K562 (cell line): Measurements from ENCODE around the gene FXYD4. TPM values are rescaled to one million over a fixed set of nuclear protein-coding genes. Genes with fewer than 3 reads are reported as not detected.

Experiments used
- ARID1B ChIP-seq: fragments of 450-650 bp; IDR thresholded peaks from 2 replicates; pipeline ENCODE4 v1.6.1; 2016; ENCODE audit warnings: antibody characterized with exemption, mild to moderate bottlenecking, inconsistent platforms
- ATF7 ChIP-seq: fragments of 450-650 bp; IDR thresholded peaks from 2 replicates; pipeline ENCODE4 v1.7.1; 2014; ENCODE audit warnings: mild to moderate bottlenecking, moderate library complexity
- CC2D1A ChIP-seq: fragments of 450-650 bp; IDR thresholded peaks from 2 replicates; pipeline ENCODE4 v1.6.1; 2017; ENCODE audit warnings: mild to moderate bottlenecking
- CREB3 ChIP-seq: fragments of 450-650 bp; conservative IDR thresholded peaks from 2 replicates; pipeline ENCODE4 v1.6.1; 2016; ENCODE audit warnings: missing genetic modification characterization, low read depth, mild to moderate bottlenecking, missing compliant biosample characterization, moderate library complexity
- ELF2 ChIP-seq: fragments of 250-450 bp; sonication (Bioruptor Pico); IDR thresholded peaks from 2 replicates; pipeline ENCODE4 v1.5.0; 2021; ENCODE audit warnings: mild to moderate bottlenecking
- EP400 ChIP-seq: fragments of 450-650 bp; IDR thresholded peaks from 2 replicates; pipeline ENCODE4 v1.6.1; 2017; ENCODE audit warnings: antibody characterized with exemption, mild to moderate bottlenecking, moderate library complexity
- ERF ChIP-seq: fragments of 450-650 bp; formaldehyde crosslinking; IDR thresholded peaks from 2 replicates; pipeline ENCODE4 v1.4.0; 2020; ENCODE audit warnings: mild to moderate bottlenecking, mixed read lengths
- ESRRA ChIP-seq: fragments of 450-650 bp; IDR thresholded peaks from 2 replicates; pipeline ENCODE4 v1.6.1; 2014; ENCODE audit warnings: low read depth, mild to moderate bottlenecking, moderate library complexity, borderline replicate concordance
- FOXJ2 ChIP-seq: fragments of 200-800 bp; sonication (Bioruptor generic); IDR thresholded peaks from 2 replicates; pipeline ENCODE4 v1.6.1; 2016; ENCODE audit warnings: missing genetic modification characterization, missing compliant biosample characterization
- FOXJ3 ChIP-seq: sonication (generic); formaldehyde crosslinking; IDR thresholded peaks from 2 replicates; pipeline ENCODE4 v1.4.0; 2020; ENCODE audit warnings: mild to moderate bottlenecking, missing genetic modification reagents
- KDM5B ChIP-seq: fragments of 200-600 bp; sonication (generic); IDR thresholded peaks from 2 replicates; pipeline ENCODE4 v1.6.1; 2012; ENCODE audit warnings: low read depth, mild to moderate bottlenecking, moderate library complexity, low read length, control low read depth, inconsistent platforms; ENCODE audit not compliant: insufficient replicate concordance
- KLF1 ChIP-seq: fragments of 450-650 bp; IDR thresholded peaks from 2 replicates; pipeline ENCODE4 v1.6.1; 2016; ENCODE audit warnings: missing genetic modification characterization, missing compliant biosample characterization
- LEF1 ChIP-seq: fragments of 450-650 bp; IDR thresholded peaks from 2 replicates; pipeline ENCODE4 v1.6.1; 2016; ENCODE audit warnings: mild to moderate bottlenecking
- MBD2 ChIP-seq: sonication (generic); IDR thresholded peaks from 2 replicates; pipeline ENCODE4 v1.6.1; 2016; ENCODE audit warnings: low read depth, borderline replicate concordance
- MEF2A ChIP-seq: IDR thresholded peaks from 2 replicates; pipeline ENCODE4 v1.6.1; 2011; ENCODE audit warnings: low read depth, mild to moderate bottlenecking, low read length, moderate library complexity; ENCODE audit not compliant: control insufficient read depth
- MXI1 ChIP-seq: IDR thresholded peaks from 2 replicates; pipeline ENCODE4 v1.6.1; 2011; ENCODE audit warnings: low read depth, mild to moderate bottlenecking, improper control_type of control experiment, low read length
- MYC ChIP-seq, 2 experiments: fragments of 250-450 bp in 1 of 2; sonication (Bioruptor Pico) in 1 of 2; IDR thresholded peaks; 2 replicates each; pipeline versions ENCODE4 v1.5.1 to v1.6.1; 2012 to 2021; ENCODE audit warnings: low read depth in 2 of 2, borderline replicate concordance in 1 of 2, improper control_type of control experiment in 1 of 2, low read length in 1 of 2, mild to moderate bottlenecking in 1 of 2, moderate library complexity in 1 of 2
- NCOA2 ChIP-seq, 2 experiments: fragments of 450-650 bp; IDR thresholded peaks; 2 replicates each; pipeline ENCODE4 v1.6.1; 2018; ENCODE audit warnings: mild to moderate bottlenecking in 2 of 2, moderate library complexity in 1 of 2; ENCODE audit not compliant: partially characterized antibody in 2 of 2
- PHTF2 ChIP-seq: fragments of 250-450 bp; sonication (Bioruptor Pico); IDR thresholded peaks from 2 replicates; pipeline ENCODE4 v1.5.0; 2021; ENCODE audit warnings: mild to moderate bottlenecking
- PRMT5 ChIP-seq: sonication (generic); formaldehyde crosslinking; IDR thresholded peaks from 2 replicates; pipeline ENCODE4 v1.5.0; 2020; ENCODE audit warnings: missing genetic modification reagents
- SMARCE1 ChIP-seq: fragments of 450-650 bp; IDR thresholded peaks from 2 replicates; pipeline ENCODE4 v1.7.1; 2016; ENCODE audit warnings: mild to moderate bottlenecking
- SPI1 ChIP-seq: IDR thresholded peaks from 2 replicates; pipeline ENCODE4 v1.6.1; 2011; ENCODE audit warnings: low read depth, low read length, control low read depth, borderline replicate concordance
- ZC3H4 ChIP-seq: sonication (generic); formaldehyde crosslinking; IDR thresholded peaks from 2 replicates; pipeline ENCODE4 v1.9.0; 2021; ENCODE audit warnings: missing genetic modification reagents, borderline replicate concordance
- ZFPM2 ChIP-seq: fragments of 250-450 bp; sonication (Bioruptor Pico); IDR thresholded peaks from 2 replicates; pipeline ENCODE4 v1.5.1; 2022; ENCODE audit warnings: mild to moderate bottlenecking
- polyA plus RNA-seq, 8 experiments: library from polyadenylated mRNA; depleted of rRNA in 4 of 8; stranded (reverse) in 5 of 8; unstranded in 3 of 8; fragments of >200 nt; fragmentation: Nextera tagmentation in 2 of 8; fragmentation: Illumina TruSeq in 1 of 8; extraction: Ambion mirVana in 2 of 8; extraction: Trizol in 1 of 8; gene quantifications; 2 replicates each; pipeline versions ENCODE4 v1.2.1 to v1.2.3, GENCODE V29; 2011 to 2014; ENCODE audit warnings: inconsistent platforms in 1 of 8, missing spikeins in 1 of 8
- total RNA-seq, 7 experiments: library from RNA; depleted of rRNA in 6 of 7; stranded (reverse); fragments of >200 nt in 6 of 7; fragmentation: Illumina TruSeq in 2 of 7; extraction: Trizol in 2 of 7; gene quantifications; 2 replicates each; pipeline versions ENCODE4 v1.2.1 to v1.2.3, GENCODE V29; 2011 to 2021; ENCODE audit warnings: low replicate concordance in 1 of 7
- TF ChIP-seq, protein P1 (sequence below): fragments of 250-450 bp; sonication (Bioruptor Pico); IDR thresholded peaks from 2 replicates; pipeline ENCODE4 v1.5.0; 2020; ENCODE audit warnings: mild to moderate bottlenecking
- TF ChIP-seq, protein P2 (sequence below): fragments of 150-350 bp; conservative IDR thresholded peaks from 2 replicates; pipeline ENCODE4 v1.6.1; 2014; ENCODE audit warnings: low read length

The FXYD4 gene
- total and polyA plus RNA-seq, 9 of the 15 experiments (the other 6 are each of a cell fraction or from before 2014, with no cell fraction given), result not detected

DNA sequence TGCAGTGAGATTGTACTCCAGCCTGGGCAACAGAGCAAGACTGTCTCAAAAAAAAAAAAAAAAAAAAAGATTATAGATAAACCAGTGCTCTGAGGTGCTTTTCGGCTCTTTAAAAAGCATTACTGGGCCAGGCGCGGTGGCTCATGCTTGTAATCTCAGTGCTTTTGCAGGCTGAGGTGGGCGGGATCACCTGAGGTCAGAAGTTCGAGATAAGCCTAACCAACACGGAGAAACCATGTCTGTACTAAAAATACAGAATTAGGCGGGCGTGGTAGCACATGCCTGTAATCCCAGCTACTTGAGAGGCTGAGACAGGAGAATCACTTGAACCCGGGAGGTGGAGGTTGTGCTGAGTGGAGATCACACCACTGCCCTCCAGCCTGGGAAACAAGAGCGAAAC lies 44.1 kb downstream of the FXYD4 start (continued):
- 0 out of 2 replicates have a peak, but pooled peaks have one; percentile 31 for TF ChIP-seq KLF1 (tag)
- TF ChIP-seq MBD2, result peak; percentile 32; the same call in 1 of the 2 replicates
- TF ChIP-seq FOXJ2 (tag), result 0 out of 2 replicates have a peak, but pooled peaks have one; percentile 64
- TF ChIP-seq SPI1, result no peak
- no peak for TF ChIP-seq NCOA2 (IDR thresholded peaks at IDR 0.05; ENCODE audit: partially characterized antibody in 2 of 2)
- no peak for TF ChIP-seq PHTF2 (CRISPR knock-in tag)
- TF ChIP-seq SMARCE1, result peak; percentile 81
- TF ChIP-seq, protein P1, sequence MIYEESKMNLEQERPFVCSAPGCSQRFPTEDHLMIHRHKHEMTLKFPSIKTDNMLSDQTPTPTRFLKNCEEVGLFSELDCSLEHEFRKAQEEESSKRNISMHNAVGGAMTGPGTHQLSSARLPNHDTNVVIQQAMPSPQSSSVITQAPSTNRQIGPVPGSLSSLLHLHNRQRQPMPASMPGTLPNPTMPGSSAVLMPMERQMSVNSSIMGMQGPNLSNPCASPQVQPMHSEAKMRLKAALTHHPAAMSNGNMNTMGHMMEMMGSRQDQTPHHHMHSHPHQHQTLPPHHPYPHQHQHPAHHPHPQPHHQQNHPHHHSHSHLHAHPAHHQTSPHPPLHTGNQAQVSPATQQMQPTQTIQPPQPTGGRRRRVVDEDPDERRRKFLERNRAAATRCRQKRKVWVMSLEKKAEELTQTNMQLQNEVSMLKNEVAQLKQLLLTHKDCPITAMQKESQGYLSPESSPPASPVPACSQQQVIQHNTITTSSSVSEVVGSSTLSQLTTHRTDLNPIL (CRISPR knock-in tag), result no peak
- no peak for TF ChIP-seq ELF2 (CRISPR knock-in tag)
- peak; percentile 74 for TF ChIP-seq MEF2A
- TF ChIP-seq EP400, result peak; percentile 74
- TF ChIP-seq ZFPM2, result no peak
- TF ChIP-seq CREB3 (tag), result no peak
- TF ChIP-seq MYC (IDR thresholded peaks at IDR 0.05; ENCODE audit: low read depth, low read length), result peak; percentile 60; the same call in 1 of the 2 replicates
- no peak for TF ChIP-seq MYC (CRISPR knock-in tag; IDR thresholded peaks at IDR 0.05; ENCODE audit: borderline replicate concordance, low read depth)
- TF ChIP-seq LEF1, result peak; percentile 49; the same call in 1 of the 2 replicates
- peak; percentile 80 for TF ChIP-seq ARID1B
- no peak for TF ChIP-seq ZC3H4 (CRISPR knock-in tag)
- TF ChIP-seq ATF7, result peak; percentile 30; the same call in 1 of the 2 replicates
- TF ChIP-seq, protein P2, sequence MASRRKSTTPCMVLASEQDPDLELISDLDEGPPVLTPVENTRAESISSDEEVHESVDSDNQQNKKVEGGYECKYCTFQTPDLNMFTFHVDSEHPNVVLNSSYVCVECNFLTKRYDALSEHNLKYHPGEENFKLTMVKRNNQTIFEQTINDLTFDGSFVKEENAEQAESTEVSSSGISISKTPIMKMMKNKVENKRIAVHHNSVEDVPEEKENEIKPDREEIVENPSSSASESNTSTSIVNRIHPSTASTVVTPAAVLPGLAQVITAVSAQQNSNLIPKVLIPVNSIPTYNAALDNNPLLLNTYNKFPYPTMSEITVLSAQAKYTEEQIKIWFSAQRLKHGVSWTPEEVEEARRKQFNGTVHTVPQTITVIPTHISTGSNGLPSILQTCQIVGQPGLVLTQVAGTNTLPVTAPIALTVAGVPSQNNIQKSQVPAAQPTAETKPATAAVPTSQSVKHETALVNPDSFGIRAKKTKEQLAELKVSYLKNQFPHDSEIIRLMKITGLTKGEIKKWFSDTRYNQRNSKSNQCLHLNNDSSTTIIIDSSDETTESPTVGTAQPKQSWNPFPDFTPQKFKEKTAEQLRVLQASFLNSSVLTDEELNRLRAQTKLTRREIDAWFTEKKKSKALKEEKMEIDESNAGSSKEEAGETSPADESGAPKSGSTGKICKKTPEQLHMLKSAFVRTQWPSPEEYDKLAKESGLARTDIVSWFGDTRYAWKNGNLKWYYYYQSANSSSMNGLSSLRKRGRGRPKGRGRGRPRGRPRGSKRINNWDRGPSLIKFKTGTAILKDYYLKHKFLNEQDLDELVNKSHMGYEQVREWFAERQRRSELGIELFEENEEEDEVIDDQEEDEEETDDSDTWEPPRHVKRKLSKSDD, result 0 out of 2 replicates have a peak, but pooled peaks have one; percentile 46
- no peak; the same call in 1 of the 2 replicates for TF ChIP-seq CC2D1A
- TF ChIP-seq PRMT5 (CRISPR knock-in tag), result no peak
- TF ChIP-seq KDM5B, result no peak
- TF ChIP-seq ESRRA, result peak; percentile 64; the same call in 1 of the 2 replicates
- TF ChIP-seq MXI1, result peak; percentile 28; the same call in 1 of the 2 replicates
- TF ChIP-seq FOXJ3 (CRISPR knock-in tag), result no peak
- TF ChIP-seq ERF, result no peak
